H1 (cell line): Measurements from ENCODE around the gene HMGCL. TPM values are rescaled to one million over a fixed set of nuclear protein-coding genes. Genes with fewer than 3 reads are reported as not detected.

Experiments
- KDM1A ChIP-seq: fragments of 200-600, 300-600 bp; sonication (generic); IDR thresholded peaks from 2 replicates; pipeline ENCODE4 v1.7.1; 2016; ENCODE audit warnings: mild to moderate bottlenecking, low read length, borderline replicate concordance
- MAFK ChIP-seq: IDR thresholded peaks from 2 replicates; pipeline ENCODE4 v1.6.1; 2012; ENCODE audit warnings: low read depth, mild to moderate bottlenecking, improper control_type of control experiment, low read length
- NRF1 ChIP-seq: IDR thresholded peaks from 2 replicates; pipeline ENCODE4 v1.6.1; 2011; ENCODE audit warnings: mild to moderate bottlenecking, low read depth, low read length, improper control_type of control experiment
- polyA plus RNA-seq, 7 experiments: library from polyadenylated mRNA; depleted of rRNA in 3 of 7; stranded (reverse) in 5 of 7; unstranded in 2 of 7; fragments of >200 nt in 5 of 7; fragments of 200-250 nt in 2 of 7; gene quantifications; 1 replicate in 5 of 7; 2 replicates in 1 of 7; 4 replicates in 1 of 7; pipeline versions ENCODE4 v1.2.1 to v1.2.3, GENCODE V29; 2011 to 2013; ENCODE audit warnings: missing spikeins in 2 of 7, mixed read lengths in 2 of 7
- total RNA-seq: library from RNA; stranded (reverse); fragmentation: NEBNext Ultra II Directional; extraction: Animal tissue kit (Norgen Biotek cat#: 25700); gene quantifications from 2 replicates; pipeline ENCODE4 v1.2.1, GENCODE V29; 2021

HMGCL gene
- total and polyA plus RNA-seq, 2 of the 8 experiments (the other 6 are each of a cell fraction or from before 2014, with no cell fraction given), result 13.7 to 19.5 TPM

GRCh38 chr1:23801338-23801748 is 23.9 kb downstream of the HMGCL start (continued):
- no peak for TF ChIP-seq MAFK
- TF ChIP-seq KDM1A, result no peak
- no peak for TF ChIP-seq NRF1
